RWPE1 (cell line): Measurements from ENCODE around the gene FAIM.
"Not testable (repeated sequence)": the region's sequence is repeated elsewhere in the genome, so short reads cannot be mapped to it uniquely, and the experiment has no call there.

Source experiments
- CTCF ChIA-PET: fragments of 350-600 bp; sonication (Branson Sonifier 250); formaldehyde crosslinking; extraction: SDS; loops from one replicate; lab custom pipeline; 2021; lab: Yijun Ruan, JAX
- POLR2A ChIA-PET: fragments of 400-600 bp; formaldehyde crosslinking; extraction: SDS; loops from one replicate; lab custom pipeline; 2020; ENCODE audit warnings: antibody characterized with exemption; ENCODE audit not compliant: low non-redundant PET; lab: Yijun Ruan, JAX
- DNase-seq: peaks from one replicate; pipeline ENCODE4 v3.0.0; 2012; ENCODE audit warnings: low spot score
- H3K27ac ChIP-seq: fragments of 450-650 bp; 2 replicates; pipeline ENCODE4 v1.5.1; 2017
- CTCF ChIP-seq: fragments of 450-650 bp; conservative IDR thresholded peaks from 2 replicates; pipeline ENCODE4 v1.5.1; 2017; ENCODE audit warnings: low read depth, mild to moderate bottlenecking

The FAIM gene

GRCh38 chr3:138675393-138675792, 66.8 kb downstream of the FAIM start:
- TF ChIP-seq CTCF = no peak
- ChIA-PET POLR2A (no interaction called here), CTCF (no interaction called here)
- H3K27ac ChIP-seq = no peak overlapping the region
- DNase-seq = peak; percentile 27

GRCh38 chr3:138678086-138678485, 69.5 kb downstream of the FAIM start:
- DNase-seq = no peak
- POLR2A ChIA-PET = no interaction called here
- no peak overlapping the region for H3K27ac ChIP-seq
- CTCF ChIA-PET = interaction anchor here (1.6 kb wide), 1 partner anchor 245 kb away, joined by 3 read pairs; no protein-coding TSS in a partner anchor
- no peak for TF ChIP-seq CTCF

GRCh38 chr3:138678874-138679392, 70.4 kb downstream of the FAIM start:
- ChIA-PET POLR2A (no interaction called here), CTCF (interaction anchor here (0.9 kb wide), 1 partner anchor 244 kb away, joined by 3 read pairs; no protein-coding TSS in a partner anchor)
- TF ChIP-seq CTCF = no peak
- H3K27ac ChIP-seq = no peak overlapping the region
- DNase-seq = no peak

DNA sequence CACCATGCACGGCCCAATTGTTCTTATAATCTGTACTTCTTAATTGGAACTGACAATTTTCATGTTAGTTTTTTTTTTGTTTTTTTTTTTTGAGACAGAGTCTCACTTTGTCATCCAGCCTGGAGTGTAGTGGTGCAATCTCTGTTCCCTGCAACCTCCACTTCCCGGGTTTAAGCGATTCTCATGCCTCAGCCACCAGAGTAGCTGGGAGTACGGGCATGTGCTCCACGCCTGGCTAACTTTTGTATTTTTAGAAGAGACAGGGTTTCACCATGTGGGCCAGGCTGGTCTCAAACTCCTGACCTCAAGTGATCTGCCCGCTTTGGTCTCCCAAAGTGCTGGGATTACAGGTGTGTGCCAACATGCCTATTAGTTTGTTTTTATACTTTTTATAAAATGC, 72.4 kb downstream of the FAIM start:
- CTCF ChIA-PET, H3K27ac ChIP-seq, POLR2A ChIA-PET, DNase-seq: not testable (repeated sequence)

DNA sequence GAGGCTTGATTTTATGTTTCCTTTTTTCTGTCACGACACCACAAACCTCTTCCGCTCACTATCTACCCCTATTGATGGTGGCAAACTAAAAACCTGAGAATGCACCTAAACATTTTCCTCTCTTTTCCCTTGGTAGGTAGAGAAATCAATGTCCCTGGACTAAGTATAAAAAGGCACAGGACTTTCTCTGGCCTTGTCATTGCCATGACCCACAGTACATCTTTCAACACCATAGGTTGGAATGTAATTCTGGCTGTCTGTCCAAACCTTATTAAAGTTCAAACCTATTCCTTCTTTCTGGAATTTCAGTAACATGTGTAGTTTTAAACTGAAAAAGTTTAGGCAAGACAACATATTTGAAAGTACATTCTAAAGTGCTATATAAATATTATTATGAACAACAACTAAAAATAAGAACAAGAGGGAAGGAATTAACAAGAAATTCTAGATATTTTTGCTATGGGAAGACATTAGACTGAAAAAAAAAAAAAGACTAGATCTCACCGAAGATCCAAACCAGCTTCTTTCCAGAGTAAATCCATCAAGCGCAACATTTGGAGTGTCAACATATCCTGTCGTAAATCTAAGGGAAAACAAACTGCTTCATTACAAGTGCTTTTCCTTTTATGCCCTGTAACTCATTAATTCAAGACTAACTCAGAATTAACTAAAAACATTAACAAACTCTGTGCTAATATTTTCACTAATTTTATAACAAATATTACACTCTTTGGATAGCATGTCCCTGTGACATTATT, 73.1 kb downstream of the FAIM start:
- CTCF ChIA-PET = interaction anchor here (0.6 kb wide), 1 partner anchor 72 kb away, joined by 6 read pairs; no protein-coding TSS in a partner anchor
- POLR2A ChIA-PET = no interaction called here
- no peak overlapping the region for H3K27ac ChIP-seq
- no peak for DNase-seq
- no peak for TF ChIP-seq CTCF

- POLR2A ChIA-PET = no interaction called here
Measured at GRCh38 chr3:138682648-138683047, 74.1 kb downstream of the FAIM start.

More at GRCh38 chr3:138682648-138683047, 74.1 kb downstream of the FAIM start:
- H3K27ac ChIP-seq = no peak overlapping the region
- CTCF ChIA-PET = interaction anchor here (0.6 kb wide), 1 partner anchor 73 kb away, joined by 6 read pairs; no protein-coding TSS in a partner anchor
- no peak for TF ChIP-seq CTCF
- DNase-seq = no peak
